ENCODE measurements around the gene FAM193A. TPM values are rescaled to one million over a fixed set of nuclear protein-coding genes. Genes with fewer than 3 reads are reported as not detected.

Gene FAM193A
- total RNA-seq, 1 donor from 2014 or later = 30.9 TPM

GRCh38 chr4:2621419-2621818 lies 85.0 kb downstream of the FAM193A start:
- peaks cover 0 to 2% of the 10 kb centered on the region in 2 donors for H3K4me1 ChIP-seq
- intact Hi-C loops (cut with DNase I) = loop anchor here (10.0 kb wide), 1 partner anchor 397 kb away; no protein-coding TSS in a partner anchor

GRCh38 chr4:2623442-2623841 lies 87.0 kb downstream of the FAM193A start:
- TF ChIP-seq CTCF (IDR thresholded peaks at IDR 0.05) = no peak
- H3K9me3 ChIP-seq = no peaks in the 10 kb centered on the region
- H3K4me3 ChIP-seq = no peak overlapping the region
- peaks cover 24 to 25% of the 10 kb centered on the region in 2 donors for H3K36me3 ChIP-seq
- H3K27me3 ChIP-seq = no peaks in the 10 kb centered on the region
- no peak for DNase-seq (ENCODE audit: low spot score in 2 of 2)
- H3K27ac ChIP-seq = no peak overlapping the region
- intact Hi-C loops (cut with DNase I) = loop anchor here (10.0 kb wide), 1 partner anchor 399 kb away; no protein-coding TSS in a partner anchor
- peaks cover 0 to 2% of the 10 kb centered on the region in 2 donors for H3K4me1 ChIP-seq

More at GRCh38 chr4:2621419-2621818, 85.0 kb downstream of the FAM193A start:
- TF ChIP-seq CTCF (IDR thresholded peaks at IDR 0.05) = no peak
- peaks cover 6 to 13% of the 10 kb centered on the region in 2 donors for H3K36me3 ChIP-seq
- no peak overlapping the region for H3K4me3 ChIP-seq
- no peak for DNase-seq (ENCODE audit: low spot score in 2 of 2)
- no peak overlapping the region for H3K27ac ChIP-seq
- H3K9me3 ChIP-seq = no peaks in the 10 kb centered on the region
- H3K27me3 ChIP-seq = no peaks in the 10 kb centered on the region

GRCh38 chr4:2624782-2625530 lies 88.5 kb downstream of the FAM193A start:
- no peak for DNase-seq (ENCODE audit: low spot score in 2 of 2)
- Histone ChIP-seq H3K27me3 (no peaks in the 10 kb centered on the region), H3K9me3 (no peaks in the 10 kb centered on the region), H3K36me3 (peaks cover 24 to 25% of the 10 kb centered on the region in 2 donors), H3K4me1 (no peaks in the 10 kb centered on the region), H3K4me3 (no peak overlapping the region), H3K27ac (no peak overlapping the region)
- intact Hi-C loops (cut with DNase I) = loop anchor here (10.0 kb wide), 1 partner anchor 400 kb away; no protein-coding TSS in a partner anchor
- TF ChIP-seq CTCF (IDR thresholded peaks at IDR 0.05) = no peak

GRCh38 chr4:2626231-2626630 lies 89.8 kb downstream of the FAM193A start:
- Histone ChIP-seq H3K4me3 (no peak overlapping the region), H3K36me3 (peaks cover 35 to 36% of the 10 kb centered on the region in 2 donors), H3K9me3 (no peaks in the 10 kb centered on the region), H3K27ac (no peak overlapping the region), H3K4me1 (no peaks in the 10 kb centered on the region), H3K27me3 (no peaks in the 10 kb centered on the region)
- intact Hi-C loops (cut with DNase I) = loop anchor here (10.0 kb wide), 1 partner anchor 401 kb away; no protein-coding TSS in a partner anchor
- DNase-seq (ENCODE audit: low spot score in 2 of 2) = no peak
- TF ChIP-seq CTCF (IDR thresholded peaks at IDR 0.05) = no peak

GRCh38 chr4:2630556-2631273 lies 94.3 kb downstream of the FAM193A start:
- Histone ChIP-seq H3K27me3 (no peaks in the 10 kb centered on the region), H3K4me3 (no peak overlapping the region), H3K36me3 (peaks cover 48 to 63% of the 10 kb centered on the region in 2 donors), H3K9me3 (no peaks in the 10 kb centered on the region), H3K27ac (no peak overlapping the region), H3K4me1 (no peaks in the 10 kb centered on the region)
- no peak for TF ChIP-seq CTCF (IDR thresholded peaks at IDR 0.05)
- peak in 1 of 2 donors; percentile 25 for DNase-seq (ENCODE audit: low spot score in 2 of 2)
- intact Hi-C loops (cut with DNase I) = no loop called here
